SKM-1 (cell line): ENCODE measurements around the gene NSUN4.
"Not testable (repeated sequence)": the region's sequence is repeated elsewhere in the genome, so short reads cannot be mapped to it uniquely, and the experiment has no call there.

Source experiments
- DNase-seq: peaks from one replicate; lab custom pipeline; 2025; ENCODE audit not compliant: unreplicated experiment; lab: John Stamatoyannopoulos, UW

NSUN4 gene

DNA sequence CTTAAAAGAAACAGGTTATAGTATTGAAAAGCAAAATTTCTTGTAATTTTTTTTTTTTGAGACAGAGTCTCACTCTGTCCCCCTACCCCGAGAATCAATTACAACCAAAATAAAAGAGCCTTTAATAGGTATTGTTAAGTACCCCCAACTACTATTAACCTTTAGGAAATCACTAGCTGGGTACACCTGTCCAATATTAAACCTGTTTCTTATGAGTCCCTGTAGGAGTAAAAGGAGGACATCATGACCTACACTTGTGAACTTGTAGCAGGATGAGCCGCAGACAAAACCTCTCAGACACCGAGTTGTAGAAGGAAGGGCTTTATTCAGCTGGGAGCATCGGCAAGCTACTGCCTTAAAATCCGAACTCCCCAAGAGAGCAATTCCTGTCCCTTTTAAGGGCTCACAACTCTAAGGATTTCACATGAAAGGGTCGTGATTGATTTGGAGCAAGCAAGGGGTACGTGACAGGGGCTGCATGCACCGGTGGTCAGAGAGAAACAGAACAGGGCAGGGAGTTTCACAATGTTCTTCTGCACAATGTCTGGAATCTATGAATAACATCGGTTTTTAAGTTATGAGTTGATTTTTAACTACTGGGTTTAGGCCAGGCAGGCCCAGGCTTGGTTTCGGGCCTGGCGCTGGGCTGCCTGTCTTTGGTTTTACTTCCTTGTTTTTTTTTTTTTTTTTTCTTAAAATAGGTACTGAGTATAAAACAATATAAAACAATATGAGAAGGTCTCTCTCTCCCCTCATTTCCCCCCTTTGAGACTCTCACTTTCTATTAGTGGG is 15.1 kb upstream of the NSUN4 start:
- DNase-seq, result not testable (repeated sequence)

DNA sequence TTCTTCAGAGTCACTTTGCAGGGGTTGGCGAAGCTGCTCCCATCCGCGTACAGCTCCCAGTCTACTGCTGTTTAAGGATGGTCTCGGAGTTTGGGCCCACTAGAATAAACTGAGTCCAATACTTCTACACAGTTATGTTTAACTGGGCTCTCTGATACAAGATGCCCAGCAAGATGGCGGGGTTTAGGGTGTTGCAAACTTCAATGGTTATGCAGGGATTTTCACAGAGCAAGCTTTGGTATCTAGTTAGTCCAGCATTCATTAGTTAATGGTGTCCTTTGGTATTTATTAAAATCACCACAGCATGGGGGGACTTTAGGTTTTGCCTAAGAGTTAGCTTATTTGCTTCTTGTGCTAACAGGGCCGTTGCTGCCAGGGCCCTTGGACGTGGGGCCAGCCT is 12.4 kb upstream of the NSUN4 start:
- DNase-seq, result not testable (repeated sequence)

DNA sequence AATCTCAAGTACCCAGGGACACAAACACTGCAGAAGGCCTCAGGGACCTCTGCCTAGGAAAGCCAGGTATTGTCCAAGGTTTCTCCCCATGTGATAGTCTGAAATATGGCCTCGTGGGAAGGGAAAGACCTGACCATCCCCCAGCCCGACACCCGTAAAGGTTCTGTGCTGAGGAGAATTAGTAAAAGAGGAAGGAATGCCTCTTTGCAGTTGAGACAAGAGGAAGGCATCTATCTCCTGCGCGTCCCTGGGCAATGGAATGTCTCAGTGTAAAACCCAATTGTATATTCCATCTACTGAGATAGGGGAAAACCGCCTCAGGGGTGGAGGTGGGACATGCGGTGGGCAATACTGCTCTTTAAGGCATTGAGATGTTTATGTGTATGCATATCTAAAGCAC is 10.8 kb upstream of the NSUN4 start:
- not testable (repeated sequence) for DNase-seq

DNA sequence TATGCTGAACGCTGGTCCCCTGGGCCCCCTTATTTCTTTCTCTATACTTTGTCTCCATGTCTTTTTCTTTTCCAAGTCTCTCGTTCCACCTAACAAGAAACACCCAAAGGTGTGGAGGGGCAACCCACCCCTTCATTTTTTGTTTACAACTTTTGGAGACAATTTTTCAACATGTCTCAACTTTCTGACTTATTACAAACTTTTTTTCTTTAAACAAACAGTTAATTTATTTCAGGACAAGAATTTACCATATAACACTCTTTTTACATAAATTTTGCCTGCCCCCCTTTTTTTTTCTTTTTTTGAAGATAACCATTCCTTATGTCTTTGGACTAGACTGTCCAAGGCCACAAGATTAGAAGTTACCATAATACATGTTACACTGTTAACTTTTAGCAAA is 10.2 kb upstream of the NSUN4 start:
- DNase-seq, result not testable (repeated sequence)

DNA sequence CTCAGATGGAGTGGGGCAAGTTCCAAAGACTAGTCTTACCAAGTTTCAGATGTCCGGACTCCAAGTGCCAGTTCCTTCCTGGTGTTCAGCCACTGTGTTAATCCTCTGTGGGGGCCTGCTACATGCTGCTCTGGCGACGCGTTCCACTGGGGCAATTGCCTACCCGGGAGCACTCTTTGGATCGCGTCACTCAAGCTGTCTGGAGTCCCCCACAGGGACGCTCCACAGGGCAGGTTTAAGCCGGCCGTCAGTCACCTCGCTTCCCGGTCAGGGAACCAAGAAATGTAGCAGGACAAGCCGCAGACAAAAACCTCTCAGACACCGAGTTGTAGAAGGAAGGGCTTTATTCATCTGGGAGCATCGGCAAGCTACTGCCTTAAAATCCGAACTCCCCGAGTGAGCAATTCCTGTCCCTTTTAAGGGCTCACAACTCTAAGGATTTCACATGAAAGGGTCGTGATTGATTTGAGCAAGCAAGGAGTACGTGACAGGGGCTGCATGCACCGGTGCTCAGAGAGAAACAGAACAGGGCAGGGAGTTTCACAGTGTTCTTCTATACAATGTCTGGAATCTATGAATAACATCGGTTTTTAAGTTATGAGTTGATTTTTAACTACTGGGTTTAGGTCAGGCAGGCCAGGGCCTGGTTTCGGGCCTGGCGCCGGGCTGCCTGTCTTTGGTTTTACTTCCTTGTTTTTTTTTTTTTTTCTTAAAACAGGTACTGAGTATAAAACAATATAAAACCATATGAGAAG is 8.6 kb upstream of the NSUN4 start:
- not testable (repeated sequence) for DNase-seq

GRCh38 chr1:46333300-46334029 is 7.1 kb upstream of the NSUN4 start:
- DNase-seq, result peak; percentile 62

DNA sequence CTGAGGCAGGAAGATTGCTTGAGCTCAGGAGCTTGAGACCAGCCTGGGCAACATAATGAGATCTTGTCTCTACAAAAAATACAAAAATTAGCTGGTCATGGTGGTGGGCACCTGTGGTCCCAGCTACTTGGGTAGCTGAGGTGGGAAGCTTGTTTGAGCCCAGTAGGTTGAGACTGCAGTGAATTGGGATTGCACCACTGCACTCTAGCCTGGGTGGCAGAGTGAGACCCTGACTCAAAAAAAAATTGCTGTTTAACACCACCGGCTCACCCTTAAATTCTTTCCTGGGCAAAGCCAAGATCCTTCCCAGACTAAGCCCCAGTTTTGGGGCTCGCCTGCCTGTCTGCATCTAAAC is 6.6 kb upstream of the NSUN4 start:
- no peak for DNase-seq

DNA sequence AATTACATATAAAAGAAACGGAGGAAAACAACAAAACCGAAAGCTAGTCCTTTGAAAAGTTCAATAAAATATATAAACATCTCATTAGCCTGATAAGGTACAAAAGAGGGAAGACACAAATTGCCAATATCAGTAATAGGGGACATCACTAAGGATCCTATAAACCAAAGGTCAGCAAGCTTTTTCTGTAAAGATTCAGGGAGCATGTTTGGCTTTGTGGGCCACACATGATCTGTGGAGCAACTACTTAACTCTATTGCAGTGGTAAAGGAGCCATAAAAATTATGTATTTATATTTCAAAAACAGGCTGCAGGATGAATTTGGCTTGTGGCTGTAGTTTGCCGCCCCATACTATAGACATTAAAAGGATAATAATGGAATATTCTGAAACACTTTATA is 5.5 kb upstream of the NSUN4 start:
- DNase-seq, result no peak

GRCh38 chr1:46337409-46337808 is 3.2 kb upstream of the NSUN4 start:
- not testable (repeated sequence) for DNase-seq

DNA sequence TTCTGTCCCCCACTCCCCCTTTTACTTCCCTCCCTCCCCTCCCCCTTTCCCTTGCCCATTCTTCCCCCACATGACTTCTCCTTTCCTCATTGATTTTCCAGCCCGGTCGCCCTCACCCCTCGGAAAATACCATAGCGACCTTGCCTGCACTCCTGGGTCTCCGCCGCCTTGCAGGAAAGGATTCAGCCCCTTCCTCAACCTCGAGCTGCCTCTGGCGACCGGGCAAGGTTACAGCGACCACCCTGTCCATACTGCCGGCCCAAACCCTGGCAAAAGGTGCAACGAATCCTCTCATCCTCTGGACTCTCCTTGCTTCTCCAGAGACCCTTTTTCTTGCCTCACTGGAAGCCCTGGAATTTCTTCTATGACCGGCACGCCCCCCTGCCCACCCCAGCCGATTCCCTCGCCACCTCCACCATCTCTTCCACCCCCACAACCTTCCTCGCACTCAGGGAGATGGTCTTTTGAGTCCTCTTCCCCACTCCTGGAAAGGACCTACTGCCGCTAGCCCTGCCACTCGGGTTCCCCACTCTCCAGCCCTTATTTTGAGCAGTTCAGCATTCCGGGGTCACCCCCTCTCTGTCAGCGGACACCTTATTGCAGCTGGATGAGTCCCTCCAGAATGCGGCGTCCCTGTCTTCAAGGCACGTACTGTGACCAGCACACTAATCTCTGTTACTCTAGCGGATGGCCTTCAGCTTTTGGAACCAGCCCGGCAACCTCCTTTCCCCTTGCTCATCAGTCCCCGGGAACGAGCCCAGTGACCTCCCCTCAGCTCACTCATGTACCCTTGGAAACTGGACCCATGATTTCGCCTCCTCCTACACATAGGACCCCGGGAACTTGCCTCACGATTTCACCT is 846 bp downstream of the NSUN4 start:
- DNase-seq, result no peak

GRCh38 chr1:46342084-46342656 is 1.6 kb downstream of the NSUN4 start:
- DNase-seq, result no peak

DNA sequence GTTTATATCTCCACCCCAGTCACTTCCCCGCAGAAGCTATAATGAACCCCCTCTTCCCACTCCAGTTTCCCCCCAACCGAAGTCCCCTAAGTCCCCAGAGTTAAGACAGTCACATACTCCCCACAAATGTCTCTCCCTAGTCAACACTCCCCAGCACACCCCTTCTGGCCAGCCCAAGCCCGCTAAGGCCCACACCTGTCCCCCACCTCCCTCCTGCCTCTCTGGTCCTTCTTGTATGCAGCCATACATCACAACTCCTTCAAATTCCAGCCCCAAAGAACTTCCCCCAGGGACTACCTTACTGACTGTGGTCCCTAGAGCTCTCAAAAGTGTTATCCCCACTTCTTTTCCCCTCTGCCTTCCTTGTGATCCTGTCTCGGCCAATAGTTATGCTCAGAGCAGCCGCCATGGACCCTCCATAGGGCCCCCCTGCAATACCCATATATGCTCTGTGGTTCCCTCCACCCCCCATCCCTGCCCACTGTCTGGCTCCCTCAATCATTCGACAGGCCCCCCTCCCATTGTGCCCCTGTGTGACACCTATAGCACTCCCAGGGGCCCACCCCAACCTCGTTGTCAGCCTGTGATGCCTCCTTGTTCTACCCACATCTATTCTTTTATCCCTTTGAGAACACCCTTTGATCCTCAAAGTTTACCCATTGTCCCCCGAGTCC is 2.2 kb downstream of the NSUN4 start:
- no peak for DNase-seq

GRCh38 chr1:46343351-46343695 is 2.7 kb downstream of the NSUN4 start:
- no peak for DNase-seq

DNA sequence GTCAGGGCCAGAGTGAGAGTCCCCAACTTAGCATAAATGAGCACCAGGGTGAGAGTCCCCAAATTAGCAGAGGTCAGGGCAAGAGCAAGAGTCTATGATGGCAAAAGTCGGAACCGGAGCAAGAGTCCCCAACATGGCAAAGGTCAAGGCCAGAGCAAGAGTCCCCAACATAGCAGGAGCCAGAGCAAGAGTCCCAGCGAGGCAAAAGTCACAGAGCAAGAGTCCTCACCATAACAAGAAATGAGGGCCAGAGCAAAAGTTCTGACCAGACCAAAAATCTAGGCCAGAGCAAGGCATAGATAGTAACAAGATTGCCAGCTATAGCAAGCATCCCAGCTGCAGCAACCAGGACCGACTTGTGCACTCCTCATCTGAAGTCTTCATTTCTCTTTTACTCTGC is 3.1 kb downstream of the NSUN4 start:
- no peak for DNase-seq

- no peak for DNase-seq
Measured at GRCh38 chr1:46344481-46344880, 3.9 kb downstream of the NSUN4 start.

DNA sequence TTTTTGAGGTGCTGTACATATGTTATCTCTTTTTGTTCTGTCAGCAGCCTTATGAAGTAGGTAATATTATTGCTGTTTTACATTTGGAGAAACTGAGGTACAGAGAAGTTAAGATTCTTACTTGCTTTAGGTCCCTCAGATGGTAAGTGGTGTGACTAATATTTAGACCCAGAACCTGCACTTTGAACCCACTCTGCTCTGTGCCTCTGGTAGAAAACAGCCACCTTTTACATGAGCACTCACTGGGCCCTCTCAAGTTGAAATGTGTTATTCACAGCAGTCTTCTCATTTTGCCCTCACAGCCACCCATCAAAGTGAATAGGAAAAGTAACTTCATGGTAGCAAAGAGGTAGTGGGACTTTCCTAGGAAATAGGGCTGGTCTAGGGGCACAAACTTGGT is 4.7 kb downstream of the NSUN4 start:
- no peak for DNase-seq

DNA sequence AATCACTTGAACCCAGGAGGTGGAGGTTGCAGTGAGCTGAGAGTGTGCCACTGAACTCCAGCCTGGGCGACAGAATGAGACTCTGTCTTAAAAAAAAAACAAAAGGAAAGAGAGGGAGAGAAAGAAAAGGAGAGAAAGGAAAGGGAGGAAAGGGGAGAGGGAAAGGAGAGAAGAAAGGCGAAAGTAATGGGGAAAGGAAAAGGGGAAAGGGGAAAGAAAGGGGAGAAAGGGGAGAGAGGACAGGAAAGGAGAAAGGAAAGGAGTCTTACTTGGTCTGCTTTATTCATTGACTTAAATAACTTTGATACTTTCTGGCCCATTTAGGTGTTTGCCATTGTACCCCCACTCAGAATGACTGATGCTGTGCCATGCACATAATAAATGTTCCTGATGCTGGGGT is 11.8 kb downstream of the NSUN4 start:
- DNase-seq, result no peak

DNA sequence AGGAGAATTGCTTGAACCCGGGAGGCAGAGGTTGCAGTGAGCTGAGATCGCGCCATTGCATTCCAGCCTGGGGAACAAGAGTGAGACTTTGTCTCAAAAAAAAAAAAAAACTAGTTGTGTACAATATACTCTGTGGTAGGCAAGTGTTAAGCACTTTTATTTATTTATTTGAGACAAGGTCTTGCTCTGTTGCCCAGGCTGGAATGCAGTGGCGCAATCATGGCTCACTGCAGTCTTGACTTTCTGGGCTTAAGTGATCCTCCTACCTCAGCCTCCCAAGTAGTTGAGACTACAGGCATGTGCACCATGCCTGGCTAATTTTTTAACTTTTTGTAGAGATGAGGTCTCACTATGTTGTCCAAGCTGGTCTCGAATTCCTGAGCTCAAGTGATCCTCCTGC is 15.3 kb downstream of the NSUN4 start:
- not testable (repeated sequence) for DNase-seq

GRCh38 chr1:46362158-46362557 is 21.6 kb downstream of the NSUN4 start:
- no peak for DNase-seq

DNA sequence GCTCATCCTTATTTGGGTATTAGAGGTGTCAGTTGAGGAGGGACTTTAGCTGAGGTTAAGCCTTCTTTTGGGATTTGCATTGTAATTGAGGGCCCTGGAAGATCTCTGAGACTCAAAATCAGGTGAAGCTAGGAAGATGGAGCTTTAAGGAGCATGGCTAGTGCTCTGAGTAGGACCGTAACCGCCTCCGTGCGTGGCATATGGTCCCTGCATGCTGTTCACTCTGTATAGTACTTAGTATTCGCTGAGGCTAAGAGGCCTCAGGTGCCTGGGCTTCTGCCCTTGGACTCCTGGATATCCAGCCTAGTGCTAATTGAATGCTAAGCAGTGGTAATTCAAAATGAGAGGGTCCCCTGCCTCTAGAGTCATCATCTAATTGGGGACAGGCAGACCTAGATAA is 22.5 kb downstream of the NSUN4 start:
- DNase-seq, result no peak
